Thyroid gland (tissue), 4 donors: ENCODE measurements around the gene ACVR1. TPM values are rescaled to one million over a fixed set of nuclear protein-coding genes. Genes with fewer than 3 reads are reported as not detected.

Experiments
- DNase-seq, 2 donors: peaks; one replicate each; pipeline ENCODE4 v3.0.0-alpha.2; 2019
- H3K27ac ChIP-seq, 3 donors: fragments of 200-600 bp; sonication (generic); 1 replicate in 2 of 3; 2 replicates in 1 of 3; pipeline ENCODE4 v1.5.1; 2016 to 2019; ENCODE audit warnings: mild to moderate bottlenecking in 1 of 3, moderate library complexity in 1 of 3
- H3K27me3 ChIP-seq: fragments of 200-600 bp; sonication (generic); one replicate; pipeline ENCODE4 v1.5.1; 2019
- H3K36me3 ChIP-seq, 2 donors: fragments of 200-600 bp; sonication (generic); one replicate each; pipeline ENCODE4 v1.5.1; 2016 to 2019
- H3K4me1 ChIP-seq, 2 donors: fragments of 200-600 bp; sonication (generic); one replicate each; pipeline ENCODE4 v1.5.1; 2017 to 2019
- H3K4me3 ChIP-seq, 3 donors: fragments of 200-600 bp; sonication (generic); replicated peaks in 1 of 3; 1 replicate in 2 of 3; 2 replicates in 1 of 3; pipeline ENCODE4 v1.5.1; 2016; ENCODE audit warnings: mild to moderate bottlenecking in 1 of 3
- H3K9me3 ChIP-seq: fragments of 200-600 bp; sonication (generic); one replicate; pipeline ENCODE4 v1.5.1; 2017
- CTCF ChIP-seq, 6 experiments: fragments of 200-600 bp in 3 of 6; fragments of 450-650 bp in 3 of 6; sonication (generic) in 3 of 6; IDR thresholded peaks; one replicate each; pipeline ENCODE4 v1.5.1; 2016 to 2019; ENCODE audit warnings: antibody characterized with exemption in 6 of 6, mild to moderate bottlenecking in 2 of 6, inconsistent platforms in 1 of 6, moderate library complexity in 1 of 6
- POLR2A ChIP-seq, 2 donors: fragments of 450-650 bp; IDR thresholded peaks; one replicate each; pipeline ENCODE4 v1.6.1; 2017; ENCODE audit warnings: antibody characterized with exemption in 2 of 2, mild to moderate bottlenecking in 2 of 2, moderate library complexity in 1 of 2
- WGBS, 2 donors: methylation state at CpG; one replicate each; pipeline ENCODE4 v1.1.5; 2017; 5-methylcytosine and 5-hydroxymethylcytosine counted together
- intact Hi-C: fragments of 100-400 bp; cut with DNase I; formaldehyde crosslinking; loops from one replicate; pipeline ENCODE4 v1.15.1; 2023
- total RNA-seq, 4 donors: library from RNA; depleted of rRNA; stranded (reverse); fragments of >200 nt; gene quantifications; one replicate each; pipeline ENCODE4 v1.2.3, GENCODE V29; 2016

ACVR1 gene
- total RNA-seq, 4 donors from 2014 or later = 42.7 to 55.8 (median 46.3) TPM

GRCh38 chr2:157839162-157839801 is 36.8 kb downstream of the ACVR1 start:
- Histone ChIP-seq H3K36me3 (no peaks in the 10 kb centered on the region), H3K9me3 (no peaks in the 10 kb centered on the region), H3K4me3 (no peak overlapping the region), H3K27ac (peak overlapping the region; percentile 47 to 79 (median 78)), H3K27me3 (no peaks in the 10 kb centered on the region), H3K4me1 (peaks cover 67 to 89% of the 10 kb centered on the region in 2 donors)
- 58 to 59% methylated on average over 5 of the region's 5 CpGs for WGBS, 2 donors
- intact Hi-C loops = no loop called here
- no peak for TF ChIP-seq CTCF (IDR thresholded peaks at IDR 0.05)
- TF ChIP-seq POLR2A (IDR thresholded peaks at IDR 0.05) = no peak
- peak; percentile 43 to 47 for DNase-seq

- H3K27me3 ChIP-seq = no peaks in the 10 kb centered on the region
- no peak overlapping the region for H3K4me3 ChIP-seq
- WGBS, 2 donors = 36 to 38% methylated on average over 4 of the region's 4 CpGs
- H3K4me1 ChIP-seq = peaks cover 67 to 88% of the 10 kb centered on the region in 2 donors
- no peaks in the 10 kb centered on the region for H3K9me3 ChIP-seq
- H3K36me3 ChIP-seq = no peaks in the 10 kb centered on the region
- DNase-seq = peak; percentile 35 to 49
- intact Hi-C loops = no loop called here
- TF ChIP-seq CTCF (IDR thresholded peaks at IDR 0.05) (no peak), POLR2A (IDR thresholded peaks at IDR 0.05) (peak in 1 of 2 donors; percentile 33)
- peak overlapping the region; percentile 47 to 79 (median 78) for H3K27ac ChIP-seq
These were observed 37.5 kb downstream of the ACVR1 start for GRCh38 chr2:157838442-157839161.

GRCh38 chr2:157837851-157838441 is 38.2 kb downstream of the ACVR1 start:
- Histone ChIP-seq H3K4me3 (peak overlapping the region in 1 of 3 donors; percentile 6), H3K4me1 (peaks cover 68 to 86% of the 10 kb centered on the region in 2 donors), H3K27ac (peak overlapping the region; percentile 47 to 79 (median 78)), H3K36me3 (no peaks in the 10 kb centered on the region), H3K27me3 (no peaks in the 10 kb centered on the region), H3K9me3 (no peaks in the 10 kb centered on the region)
- peak; percentile 67 to 71 for DNase-seq
- intact Hi-C loops = no loop called here
- WGBS, 2 donors = 19 to 29% methylated on average over 13 of the region's 13 CpGs
- no peak for TF ChIP-seq CTCF (IDR thresholded peaks at IDR 0.05)
- peak in 1 of 2 donors; percentile 57 for TF ChIP-seq POLR2A (IDR thresholded peaks at IDR 0.05)

- peak overlapping the region; percentile 43 to 79 (median 47) for H3K27ac ChIP-seq
- intact Hi-C loops = no loop called here
- no peaks in the 10 kb centered on the region for H3K27me3 ChIP-seq
- H3K36me3 ChIP-seq = no peaks in the 10 kb centered on the region
- 81 to 83% methylated on average over 3 of the region's 3 CpGs for WGBS, 2 donors
- TF ChIP-seq CTCF (IDR thresholded peaks at IDR 0.05) (no peak), POLR2A (IDR thresholded peaks at IDR 0.05) (no peak)
- no peak for DNase-seq
- peaks cover 73 to 92% of the 10 kb centered on the region in 2 donors for H3K4me1 ChIP-seq
- no peak overlapping the region for H3K4me3 ChIP-seq
- no peaks in the 10 kb centered on the region for H3K9me3 ChIP-seq
These were observed 39.6 kb downstream of the ACVR1 start for GRCh38 chr2:157836531-157836930.
